Suppressor macrophage treated with lipopolysaccharide for 4 hours (primary cell): ENCODE measurements around the gene PRUNE1.

ENCODE experiments used
- DNase-seq: peaks from one replicate; pipeline ENCODE4 v3.0.0-alpha.2; 2020

PRUNE1 gene

GRCh38 chr1:151055581-151055980 is 47.3 kb downstream of the PRUNE1 start:
- DNase-seq, result no peak

GRCh38 chr1:151056149-151056548 is 47.9 kb downstream of the PRUNE1 start:
- no peak for DNase-seq

- peak; percentile 18 for DNase-seq
Observed at GRCh38 chr1:151058692-151059091, 50.4 kb downstream of the PRUNE1 start.

- peak; percentile 91 for DNase-seq
Observed at GRCh38 chr1:151059109-151060006, 51.1 kb downstream of the PRUNE1 start, which contains the start of gene CDC42SE1. TSS of gene CDC42SE1 (minus strand) at chr1:151059622. CDS start at chr1:151055730, 3,892 bp downstream.

- DNase-seq, result peak; percentile 15
Observed at GRCh38 chr1:151060007-151060656, 51.9 kb downstream of the PRUNE1 start, which contains the start of gene MLLT11. TSS of gene MLLT11 (plus strand) at chr1:151060397. CDS start at chr1:151067225, 6,828 bp downstream.

GRCh38 chr1:151060657-151061421 is 52.6 kb downstream of the PRUNE1 start:
- DNase-seq, result no peak

GRCh38 chr1:151061704-151062103 is 53.5 kb downstream of the PRUNE1 start:
- DNase-seq, result no peak

GRCh38 chr1:151062741-151063371 is 54.6 kb downstream of the PRUNE1 start:
- peak; percentile 65 for DNase-seq

- no peak for DNase-seq
Observed at GRCh38 chr1:151065089-151065645, 56.9 kb downstream of the PRUNE1 start.

- DNase-seq, result no peak
Observed at GRCh38 chr1:151067185-151067584, 58.9 kb downstream of the PRUNE1 start.

GRCh38 chr1:151069103-151069486 is 60.8 kb downstream of the PRUNE1 start:
- DNase-seq, result no peak

GRCh38 chr1:151070474-151071276 is 62.4 kb downstream of the PRUNE1 start, which contains the start of gene GABPB2:
TSS of gene GABPB2 (plus strand) at chr1:151070761. CDS start at chr1:151088190, 17,429 bp downstream.
- DNase-seq, result peak; percentile 88

GRCh38 chr1:151072224-151072623 is 64.0 kb downstream of the PRUNE1 start:
- no peak for DNase-seq
